Right atrium auricular region (tissue), 2 donors: Measurements from ENCODE around the gene ANO4. TPM values are rescaled to one million over a fixed set of nuclear protein-coding genes. Genes with fewer than 3 reads are reported as not detected.

ENCODE experiments used
- DNase-seq: peaks from one replicate; pipeline ENCODE4 v3.0.0-alpha.2; 2019; ENCODE audit warnings: low spot score
- H3K27ac ChIP-seq, 2 donors: fragments of 200-600 bp; sonication (generic); 1 replicate in 1 of 2; 2 replicates in 1 of 2; pipeline ENCODE4 v1.5.1; 2016 to 2019
- H3K27me3 ChIP-seq, 2 donors: fragments of 200-600 bp; sonication (generic); one replicate each; pipeline versions ENCODE4 v1.5.1 to v1.6.0; 2017 to 2019
- H3K36me3 ChIP-seq: fragments of 200-600 bp; sonication (generic); one replicate; pipeline ENCODE4 v1.5.1; 2016
- H3K4me1 ChIP-seq, 2 donors: fragments of 200-600 bp; sonication (generic); one replicate each; pipeline versions ENCODE4 v1.5.1 to v1.6.0; 2017 to 2019
- H3K4me3 ChIP-seq, 2 donors: fragments of 200-600 bp; sonication (generic); 1 replicate in 1 of 2; 2 replicates in 1 of 2; pipeline ENCODE4 v1.5.1; 2017 to 2019; ENCODE audit warnings: mild to moderate bottlenecking in 1 of 2, moderate library complexity in 1 of 2
- H3K9me3 ChIP-seq, 2 donors: fragments of 200-600 bp; sonication (generic); one replicate each; pipeline ENCODE4 v1.5.1; 2019
- total RNA-seq, 2 donors: library from RNA; depleted of rRNA; stranded (reverse); fragments of >200 nt; gene quantifications; one replicate each; pipeline ENCODE4 v1.1.0, GENCODE V29; 2016
- TF ChIP-seq, protein P1 (sequence below), 2 donors: fragments of 200-600 bp; sonication (generic); IDR thresholded peaks; one replicate each; pipeline ENCODE4 v1.5.1; 2019; ENCODE audit warnings: antibody characterized with exemption in 2 of 2

ANO4 gene
- total RNA-seq, 2 donors from 2014 or later, result 0.47 TPM; not detected in 1

DNA sequence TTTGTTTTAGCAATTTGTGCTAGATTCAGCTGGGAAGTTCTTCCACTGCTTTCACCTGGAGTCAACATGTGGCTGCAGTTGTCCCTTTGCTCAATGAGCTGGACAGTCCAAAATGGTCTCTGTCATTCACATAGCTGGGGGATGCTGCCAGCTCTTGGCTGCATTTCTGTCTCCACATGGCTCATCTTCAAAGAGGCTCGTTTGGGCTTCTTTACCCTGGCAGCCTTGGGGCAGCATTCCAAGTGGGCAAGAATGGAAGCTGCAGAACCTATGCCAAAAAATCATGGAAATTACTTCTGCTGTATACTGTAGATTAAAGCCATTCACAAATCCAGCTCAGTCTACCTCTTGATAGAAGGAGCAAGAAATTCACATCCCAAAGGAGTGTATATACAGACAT is 216.3 kb downstream of the ANO4 start:
- Histone ChIP-seq H3K4me3 (no peak overlapping the region), H3K36me3 (no peaks in the 10 kb centered on the region), H3K9me3 (peaks cover 0 to 25% of the 10 kb centered on the region in 2 donors), H3K4me1 (no peaks in the 10 kb centered on the region), H3K27me3 (no peaks in the 10 kb centered on the region), H3K27ac (no peak overlapping the region)
- TF ChIP-seq, protein P1, sequence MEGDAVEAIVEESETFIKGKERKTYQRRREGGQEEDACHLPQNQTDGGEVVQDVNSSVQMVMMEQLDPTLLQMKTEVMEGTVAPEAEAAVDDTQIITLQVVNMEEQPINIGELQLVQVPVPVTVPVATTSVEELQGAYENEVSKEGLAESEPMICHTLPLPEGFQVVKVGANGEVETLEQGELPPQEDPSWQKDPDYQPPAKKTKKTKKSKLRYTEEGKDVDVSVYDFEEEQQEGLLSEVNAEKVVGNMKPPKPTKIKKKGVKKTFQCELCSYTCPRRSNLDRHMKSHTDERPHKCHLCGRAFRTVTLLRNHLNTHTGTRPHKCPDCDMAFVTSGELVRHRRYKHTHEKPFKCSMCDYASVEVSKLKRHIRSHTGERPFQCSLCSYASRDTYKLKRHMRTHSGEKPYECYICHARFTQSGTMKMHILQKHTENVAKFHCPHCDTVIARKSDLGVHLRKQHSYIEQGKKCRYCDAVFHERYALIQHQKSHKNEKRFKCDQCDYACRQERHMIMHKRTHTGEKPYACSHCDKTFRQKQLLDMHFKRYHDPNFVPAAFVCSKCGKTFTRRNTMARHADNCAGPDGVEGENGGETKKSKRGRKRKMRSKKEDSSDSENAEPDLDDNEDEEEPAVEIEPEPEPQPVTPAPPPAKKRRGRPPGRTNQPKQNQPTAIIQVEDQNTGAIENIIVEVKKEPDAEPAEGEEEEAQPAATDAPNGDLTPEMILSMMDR (IDR thresholded peaks at IDR 0.05), result no peak
- no peak for DNase-seq

DNA sequence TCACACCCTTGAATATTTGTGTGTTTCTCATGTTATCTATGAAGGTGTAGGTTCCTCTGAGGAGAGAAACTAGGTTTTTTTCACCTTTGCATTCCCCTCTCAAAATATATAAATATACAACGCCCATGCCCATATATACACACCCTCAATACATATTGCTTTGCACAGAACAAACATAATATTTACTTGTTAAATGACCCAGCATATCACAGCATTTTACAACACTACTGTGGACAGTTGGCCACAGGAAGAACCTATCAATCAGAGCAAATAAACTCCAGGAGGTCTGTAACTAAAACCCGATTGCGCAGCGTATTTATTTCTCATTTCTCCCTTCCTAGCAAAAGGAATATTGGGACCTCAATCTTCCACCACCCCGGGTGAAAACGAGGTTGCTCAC is 219.4 kb downstream of the ANO4 start:
- H3K36me3 ChIP-seq, result no peaks in the 10 kb centered on the region
- H3K4me1 ChIP-seq, result no peaks in the 10 kb centered on the region
- no peaks in the 10 kb centered on the region for H3K27me3 ChIP-seq
- no peak for DNase-seq
- H3K9me3 ChIP-seq, result peaks cover 0 to 20% of the 10 kb centered on the region in 2 donors
- no peak overlapping the region for H3K27ac ChIP-seq
- H3K4me3 ChIP-seq, result no peak overlapping the region
- TF ChIP-seq, protein P1 (IDR thresholded peaks at IDR 0.05), result no peak

DNA sequence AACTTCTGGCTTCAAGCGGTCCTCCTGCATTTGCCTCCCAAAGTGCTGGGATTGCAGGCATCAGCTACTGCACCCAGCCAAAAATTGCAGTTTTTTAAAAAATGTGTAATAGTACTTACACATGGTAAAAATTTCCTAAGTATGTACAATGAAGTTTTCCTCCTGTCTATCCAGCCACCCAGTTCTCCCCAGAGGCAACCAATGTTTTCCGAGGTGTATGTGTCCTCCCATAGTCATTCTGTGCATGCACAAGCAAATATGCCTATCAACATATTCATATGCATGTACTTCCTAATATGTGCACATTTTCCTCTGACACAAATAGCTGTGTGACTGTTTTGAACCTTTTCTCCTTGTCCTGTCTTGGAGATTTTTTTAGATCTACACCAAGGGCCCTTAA is 220.5 kb downstream of the ANO4 start:
- Histone ChIP-seq H3K9me3 (peaks cover 0 to 9% of the 10 kb centered on the region in 2 donors), H3K4me3 (no peak overlapping the region), H3K27ac (no peak overlapping the region), H3K36me3 (no peaks in the 10 kb centered on the region), H3K4me1 (no peaks in the 10 kb centered on the region), H3K27me3 (no peaks in the 10 kb centered on the region)
- DNase-seq, result no peak
- TF ChIP-seq, protein P1 (IDR thresholded peaks at IDR 0.05), result no peak

DNA sequence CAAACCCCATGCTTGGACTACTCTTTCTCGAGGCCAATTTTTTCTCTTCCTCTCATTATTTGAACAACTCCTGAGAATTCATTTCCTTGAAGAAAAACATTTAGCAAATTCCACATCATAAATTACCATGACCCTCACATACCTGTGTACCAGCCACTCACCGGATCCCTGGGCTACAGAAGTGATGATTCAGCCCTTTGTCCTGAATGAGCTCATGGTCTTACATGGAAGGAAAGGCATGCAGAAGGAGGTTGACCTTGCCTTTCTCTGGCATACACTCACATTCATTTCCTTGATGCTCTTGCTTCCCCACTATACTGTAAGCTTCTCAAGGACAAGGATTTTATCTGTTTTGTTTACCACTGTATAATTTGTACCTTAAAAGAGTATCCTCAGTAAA is 224.0 kb downstream of the ANO4 start:
- H3K4me1 ChIP-seq, result no peaks in the 10 kb centered on the region
- H3K36me3 ChIP-seq, result no peaks in the 10 kb centered on the region
- H3K27ac ChIP-seq, result no peak overlapping the region
- no peaks in the 10 kb centered on the region for H3K9me3 ChIP-seq
- no peak overlapping the region for H3K4me3 ChIP-seq
- no peaks in the 10 kb centered on the region for H3K27me3 ChIP-seq
- TF ChIP-seq, protein P1 (IDR thresholded peaks at IDR 0.05), result no peak
- no peak for DNase-seq

DNA sequence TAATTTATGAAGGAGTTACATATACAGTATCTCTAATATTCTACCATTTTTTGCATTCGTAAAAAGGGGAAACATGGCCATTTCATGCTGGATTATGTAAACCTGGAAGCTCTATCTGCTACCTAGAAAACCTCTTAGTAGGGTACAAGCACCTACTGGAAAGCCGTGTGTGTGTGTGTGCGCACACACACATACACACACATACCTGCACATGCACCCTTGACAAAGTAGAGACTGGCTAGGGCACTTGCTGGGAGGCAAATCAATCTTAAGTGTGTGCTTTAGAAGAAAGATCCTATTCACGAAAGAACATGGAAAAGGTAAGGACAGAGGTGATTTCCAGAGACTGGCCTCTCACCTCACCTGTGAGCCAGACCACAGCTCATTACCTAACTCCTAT is 224.6 kb downstream of the ANO4 start:
- H3K4me3 ChIP-seq, result no peak overlapping the region
- DNase-seq, result no peak
- TF ChIP-seq, protein P1 (IDR thresholded peaks at IDR 0.05), result no peak
- H3K27ac ChIP-seq, result no peak overlapping the region
- H3K9me3 ChIP-seq, result no peaks in the 10 kb centered on the region
- H3K4me1 ChIP-seq, result no peaks in the 10 kb centered on the region
- H3K27me3 ChIP-seq, result no peaks in the 10 kb centered on the region
- no peaks in the 10 kb centered on the region for H3K36me3 ChIP-seq

DNA sequence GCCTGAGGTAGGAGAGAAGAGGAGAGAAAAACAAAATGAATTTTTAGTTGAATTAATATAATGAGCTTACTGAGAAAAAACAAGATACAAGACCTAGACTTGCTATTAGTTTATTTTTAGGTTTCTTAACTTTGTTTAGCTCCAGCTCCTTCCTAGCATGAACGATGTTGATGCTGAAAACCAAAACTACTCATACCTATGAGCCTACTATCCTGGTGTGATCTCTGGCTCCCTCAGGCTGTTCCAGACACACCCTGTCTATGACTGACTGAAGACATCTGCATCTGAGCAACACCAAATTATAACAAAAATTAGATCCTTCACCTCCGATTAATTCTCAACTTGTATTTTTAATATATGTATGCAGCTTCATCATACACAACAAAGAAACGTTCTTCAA is 225.1 kb downstream of the ANO4 start:
- no peak for DNase-seq
- no peak overlapping the region for H3K27ac ChIP-seq
- H3K9me3 ChIP-seq, result no peaks in the 10 kb centered on the region
- no peaks in the 10 kb centered on the region for H3K36me3 ChIP-seq
- H3K27me3 ChIP-seq, result no peaks in the 10 kb centered on the region
- no peak overlapping the region for H3K4me3 ChIP-seq
- no peaks in the 10 kb centered on the region for H3K4me1 ChIP-seq
- TF ChIP-seq, protein P1 (IDR thresholded peaks at IDR 0.05), result no peak
